A549 (cell line): ENCODE results near the gene CUL4B.

Experiments used
- FOSB ChIP-seq: fragments of 250-450 bp; sonication (Bioruptor Pico); IDR thresholded peaks from 2 replicates; pipeline ENCODE4 v1.5.0; 2020; ENCODE audit warnings: mild to moderate bottlenecking, moderate library complexity
- KDM5A ChIP-seq: fragments of 200-600 bp; sonication (generic); IDR thresholded peaks from 2 replicates; pipeline ENCODE4 v1.6.1; 2016; ENCODE audit warnings: antibody characterized with exemption, mild to moderate bottlenecking
- MAFK ChIP-seq: fragments of 450-650 bp; IDR thresholded peaks from 2 replicates; pipeline ENCODE4 v1.6.1; 2014; ENCODE audit not compliant: partially characterized antibody
- MYC ChIP-seq: IDR thresholded peaks from 2 replicates; pipeline ENCODE4 v1.6.1; 2012; ENCODE audit warnings: mild to moderate bottlenecking, inconsistent platforms, low read length, improper control_type of control experiment, borderline replicate concordance
- NPAS2 ChIP-seq: fragments of 250-450 bp; sonication (Bioruptor Pico); IDR thresholded peaks from 2 replicates; pipeline ENCODE4 v1.8.0; 2022; ENCODE audit warnings: mild to moderate bottlenecking, moderate library complexity, borderline replicate concordance
- NR3C1 ChIP-seq: fragments of >200 bp; sonication (Bioruptor Twin); formaldehyde crosslinking; IDR thresholded peaks from 3 replicates; pipeline ENCODE4 v1.6.1; 2017
- POLR2A ChIP-seq: IDR thresholded peaks from 2 replicates; pipeline ENCODE4 v1.6.1; 2012; ENCODE audit warnings: mild to moderate bottlenecking, low read length
- POLR2AphosphoS2 ChIP-seq: conservative IDR thresholded peaks from 2 replicates; pipeline ENCODE4 v1.6.1; 2012; ENCODE audit warnings: low read length, improper control_type of control experiment, inconsistent platforms
- RAD21 ChIP-seq, 2 experiments: fragments of >200 bp in 1 of 2; sonication (Bioruptor Twin) in 1 of 2; formaldehyde crosslinking in 1 of 2; IDR thresholded peaks in 1 of 2; conservative IDR thresholded peaks in 1 of 2; 2 replicates in 1 of 2; 3 replicates in 1 of 2; pipeline ENCODE4 v1.6.1; 2012 to 2018; ENCODE audit warnings: inconsistent platforms in 1 of 2
- TF ChIP-seq, protein P1 (sequence below): fragments of 200-600 bp; sonication (generic); IDR thresholded peaks from 2 replicates; pipeline ENCODE4 v1.6.1; 2016; ENCODE audit warnings: antibody characterized with exemption, mild to moderate bottlenecking, moderate library complexity
- TF ChIP-seq, protein P2 (sequence below): fragments of >200 bp; sonication (Bioruptor Twin); formaldehyde crosslinking; IDR thresholded peaks from 3 replicates; pipeline ENCODE4 v1.5.1; 2016

DNA sequence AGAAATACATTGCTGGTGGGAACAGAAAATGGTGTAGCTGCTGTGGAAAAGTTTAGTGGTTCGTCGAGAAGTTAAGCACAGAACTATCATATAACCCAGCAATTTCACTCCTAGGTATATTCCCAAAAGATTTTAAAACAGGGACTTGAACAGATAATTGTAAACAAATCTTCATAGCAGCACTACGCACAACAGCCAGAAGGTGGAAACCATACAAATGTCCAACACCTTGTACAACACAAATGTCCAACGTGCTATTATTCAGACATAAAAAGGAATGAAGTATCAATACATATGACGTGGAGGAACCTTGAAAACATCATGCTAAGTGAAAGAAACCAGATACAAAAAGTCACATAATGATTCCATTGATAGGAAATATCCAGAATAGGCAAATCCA is 37.9 kb downstream of the CUL4B start:
- 0 out of 5 replicates have a peak, but pooled peaks of 1 of the 2 experiments have one; percentile 2 for TF ChIP-seq RAD21 (conservative IDR thresholded peaks at IDR 0.05 in 1 of 2, IDR thresholded peaks at IDR 0.05 in 1 of 2)
- TF ChIP-seq NR3C1: no peak
- TF ChIP-seq, protein P1, sequence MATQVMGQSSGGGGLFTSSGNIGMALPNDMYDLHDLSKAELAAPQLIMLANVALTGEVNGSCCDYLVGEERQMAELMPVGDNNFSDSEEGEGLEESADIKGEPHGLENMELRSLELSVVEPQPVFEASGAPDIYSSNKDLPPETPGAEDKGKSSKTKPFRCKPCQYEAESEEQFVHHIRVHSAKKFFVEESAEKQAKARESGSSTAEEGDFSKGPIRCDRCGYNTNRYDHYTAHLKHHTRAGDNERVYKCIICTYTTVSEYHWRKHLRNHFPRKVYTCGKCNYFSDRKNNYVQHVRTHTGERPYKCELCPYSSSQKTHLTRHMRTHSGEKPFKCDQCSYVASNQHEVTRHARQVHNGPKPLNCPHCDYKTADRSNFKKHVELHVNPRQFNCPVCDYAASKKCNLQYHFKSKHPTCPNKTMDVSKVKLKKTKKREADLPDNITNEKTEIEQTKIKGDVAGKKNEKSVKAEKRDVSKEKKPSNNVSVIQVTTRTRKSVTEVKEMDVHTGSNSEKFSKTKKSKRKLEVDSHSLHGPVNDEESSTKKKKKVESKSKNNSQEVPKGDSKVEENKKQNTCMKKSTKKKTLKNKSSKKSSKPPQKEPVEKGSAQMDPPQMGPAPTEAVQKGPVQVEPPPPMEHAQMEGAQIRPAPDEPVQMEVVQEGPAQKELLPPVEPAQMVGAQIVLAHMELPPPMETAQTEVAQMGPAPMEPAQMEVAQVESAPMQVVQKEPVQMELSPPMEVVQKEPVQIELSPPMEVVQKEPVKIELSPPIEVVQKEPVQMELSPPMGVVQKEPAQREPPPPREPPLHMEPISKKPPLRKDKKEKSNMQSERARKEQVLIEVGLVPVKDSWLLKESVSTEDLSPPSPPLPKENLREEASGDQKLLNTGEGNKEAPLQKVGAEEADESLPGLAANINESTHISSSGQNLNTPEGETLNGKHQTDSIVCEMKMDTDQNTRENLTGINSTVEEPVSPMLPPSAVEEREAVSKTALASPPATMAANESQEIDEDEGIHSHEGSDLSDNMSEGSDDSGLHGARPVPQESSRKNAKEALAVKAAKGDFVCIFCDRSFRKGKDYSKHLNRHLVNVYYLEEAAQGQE: no peak
- no peak for TF ChIP-seq FOSB (CRISPR knock-in tag)
- TF ChIP-seq POLR2A: no peak
- TF ChIP-seq NPAS2 (CRISPR knock-in tag): no peak
- TF ChIP-seq POLR2AphosphoS2: no peak
- TF ChIP-seq, protein P2, sequence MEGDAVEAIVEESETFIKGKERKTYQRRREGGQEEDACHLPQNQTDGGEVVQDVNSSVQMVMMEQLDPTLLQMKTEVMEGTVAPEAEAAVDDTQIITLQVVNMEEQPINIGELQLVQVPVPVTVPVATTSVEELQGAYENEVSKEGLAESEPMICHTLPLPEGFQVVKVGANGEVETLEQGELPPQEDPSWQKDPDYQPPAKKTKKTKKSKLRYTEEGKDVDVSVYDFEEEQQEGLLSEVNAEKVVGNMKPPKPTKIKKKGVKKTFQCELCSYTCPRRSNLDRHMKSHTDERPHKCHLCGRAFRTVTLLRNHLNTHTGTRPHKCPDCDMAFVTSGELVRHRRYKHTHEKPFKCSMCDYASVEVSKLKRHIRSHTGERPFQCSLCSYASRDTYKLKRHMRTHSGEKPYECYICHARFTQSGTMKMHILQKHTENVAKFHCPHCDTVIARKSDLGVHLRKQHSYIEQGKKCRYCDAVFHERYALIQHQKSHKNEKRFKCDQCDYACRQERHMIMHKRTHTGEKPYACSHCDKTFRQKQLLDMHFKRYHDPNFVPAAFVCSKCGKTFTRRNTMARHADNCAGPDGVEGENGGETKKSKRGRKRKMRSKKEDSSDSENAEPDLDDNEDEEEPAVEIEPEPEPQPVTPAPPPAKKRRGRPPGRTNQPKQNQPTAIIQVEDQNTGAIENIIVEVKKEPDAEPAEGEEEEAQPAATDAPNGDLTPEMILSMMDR: 0 out of 3 replicates have a peak, but pooled peaks have one; percentile 8
- no peak for TF ChIP-seq MYC
- TF ChIP-seq MAFK: no peak
- TF ChIP-seq KDM5A: no peak
